WTC11 (cell line): Measurements from ENCODE around the gene VAV2. TPM values are rescaled to one million over a fixed set of nuclear protein-coding genes. Genes with fewer than 3 reads are reported as not detected.
A peak's percentile ranks its signal among the peaks of the same experiment; 100 is the strongest.

ENCODE experiments used
- ATAC-seq: fragments of 200-7000 bp; cut with Tn5 transposase; 2 replicates; pipeline ENCODE4 v1.10.0; 2021; ENCODE audit warnings: mild to moderate bottlenecking, moderate library complexity
- CTCF ChIA-PET: fragments of 300-600 bp; sonication (Branson Sonifier 250); formaldehyde crosslinking; loops from one replicate; lab custom pipeline; 2021; ENCODE audit warnings: antibody characterized with exemption; lab: Charles Lee
- POLR2A ChIA-PET: fragments of 350-600 bp; sonication (Branson Sonifier 250); formaldehyde crosslinking; loops from one replicate; lab custom pipeline; 2021; ENCODE audit warnings: antibody characterized with exemption; lab: Charles Lee
- DNase-seq: peaks from one replicate; pipeline ENCODE4 v3.0.0; 2021; ENCODE audit warnings: low spot score
- H3K27ac Mint-ChIP-seq: 2 replicates; pipeline ENCODE4 v1.8.0; 2021; ENCODE audit warnings: mixed read lengths
- H3K27me3 Mint-ChIP-seq: 2 replicates; pipeline ENCODE4 v1.8.0; 2021; ENCODE audit warnings: low read depth, mild to moderate bottlenecking, moderate library complexity, mixed read lengths
- H3K36me3 Mint-ChIP-seq: 2 replicates; pipeline ENCODE4 v1.8.0; 2021; ENCODE audit warnings: mixed read lengths
- H3K4me1 Mint-ChIP-seq: 2 replicates; pipeline ENCODE4 v1.8.0; 2022; ENCODE audit warnings: mixed read lengths
- H3K4me3 Mint-ChIP-seq: 2 replicates; pipeline ENCODE4 v1.8.0; 2021; ENCODE audit warnings: mild to moderate bottlenecking, moderate library complexity, mixed read lengths
- H3K9me3 Mint-ChIP-seq: 2 replicates; pipeline ENCODE4 v1.8.0; 2021; ENCODE audit warnings: mixed read lengths
- CREB1 ChIP-seq: sonication (generic); formaldehyde crosslinking; IDR thresholded peaks from 2 replicates; pipeline ENCODE4 v1.8.0; 2023; ENCODE audit warnings: mild to moderate bottlenecking, missing genetic modification reagents
- ESRRA ChIP-seq: sonication (generic); formaldehyde crosslinking; IDR thresholded peaks from 2 replicates; pipeline ENCODE4 v1.8.1; 2022; ENCODE audit warnings: mild to moderate bottlenecking, missing genetic modification reagents, borderline replicate concordance
- FOXK1 ChIP-seq: sonication (generic); formaldehyde crosslinking; IDR thresholded peaks from 2 replicates; pipeline ENCODE4 v1.8.0; 2022; ENCODE audit warnings: mild to moderate bottlenecking, moderate library complexity, missing genetic modification reagents
- FOXP1 ChIP-seq: sonication (generic); formaldehyde crosslinking; IDR thresholded peaks from 2 replicates; pipeline ENCODE4 v1.8.0; 2022; ENCODE audit warnings: missing genetic modification reagents, mild to moderate bottlenecking, moderate library complexity, borderline replicate concordance
- GABPB1 ChIP-seq: sonication (generic); formaldehyde crosslinking; IDR thresholded peaks from 2 replicates; pipeline ENCODE4 v1.8.1; 2023; ENCODE audit warnings: mild to moderate bottlenecking, missing genetic modification reagents
- GTF2I ChIP-seq: fragments of 250-450 bp; sonication (Bioruptor Pico); conservative IDR thresholded peaks from 2 replicates; pipeline ENCODE4 v1.4.0; 2021; ENCODE audit warnings: mild to moderate bottlenecking
- NFE2L1 ChIP-seq: sonication (generic); formaldehyde crosslinking; IDR thresholded peaks from 2 replicates; pipeline ENCODE4 v1.8.1; 2023; ENCODE audit warnings: missing genetic modification reagents
- NR2C2 ChIP-seq: sonication (generic); formaldehyde crosslinking; IDR thresholded peaks from 2 replicates; pipeline ENCODE4 v1.8.0; 2022; ENCODE audit warnings: mild to moderate bottlenecking, missing genetic modification reagents
- NR3C1 ChIP-seq: sonication (generic); formaldehyde crosslinking; conservative IDR thresholded peaks from 2 replicates; pipeline ENCODE4 v1.8.1; 2023; ENCODE audit warnings: low read depth, mild to moderate bottlenecking, missing genetic modification reagents
- PRRX2 ChIP-seq: fragments of 250-450 bp; sonication (Bioruptor Pico); IDR thresholded peaks from 2 replicates; pipeline ENCODE4 v1.8.0; 2021; ENCODE audit warnings: mild to moderate bottlenecking
- SMAD4 ChIP-seq: sonication (generic); formaldehyde crosslinking; IDR thresholded peaks from 2 replicates; pipeline ENCODE4 v1.8.0; 2022; ENCODE audit warnings: mild to moderate bottlenecking, missing genetic modification reagents
- SP1 ChIP-seq: sonication (generic); formaldehyde crosslinking; conservative IDR thresholded peaks from 2 replicates; pipeline ENCODE4 v1.8.1; 2022; ENCODE audit warnings: missing genetic modification reagents
- TEAD1 ChIP-seq: sonication (generic); formaldehyde crosslinking; IDR thresholded peaks from 2 replicates; pipeline ENCODE4 v1.8.0; 2022; ENCODE audit warnings: mild to moderate bottlenecking, missing genetic modification reagents
- TEAD4 ChIP-seq: sonication (generic); formaldehyde crosslinking; IDR thresholded peaks from 2 replicates; pipeline ENCODE4 v1.8.0; 2022; ENCODE audit warnings: mild to moderate bottlenecking, missing genetic modification reagents
- ZNF317 ChIP-seq: sonication (generic); formaldehyde crosslinking; IDR thresholded peaks from 2 replicates; pipeline ENCODE4 v1.8.1; 2023; ENCODE audit warnings: low read depth, mild to moderate bottlenecking, moderate library complexity, missing genetic modification reagents, borderline replicate concordance
- ZNF423 ChIP-seq: fragments of 250-450 bp; sonication (Bioruptor Pico); IDR thresholded peaks from 2 replicates; pipeline ENCODE4 v2.1.2; 2022; ENCODE audit warnings: mild to moderate bottlenecking, moderate library complexity
- total RNA-seq: library from RNA; stranded (reverse); gene quantifications from 3 replicates; pipeline ENCODE4 v1.2.3, GENCODE V29; 2021
- TF ChIP-seq, protein P1 (sequence below): sonication (generic); formaldehyde crosslinking; IDR thresholded peaks from 2 replicates; pipeline ENCODE4 v1.8.0; 2022; ENCODE audit warnings: mild to moderate bottlenecking, missing genetic modification reagents
- TF ChIP-seq, protein P2 (sequence below): sonication (generic); formaldehyde crosslinking; IDR thresholded peaks from 2 replicates; pipeline ENCODE4 v1.8.1; 2023; ENCODE audit warnings: mild to moderate bottlenecking, missing genetic modification reagents
- TF ChIP-seq, protein P3 (sequence below): sonication (generic); formaldehyde crosslinking; IDR thresholded peaks from 2 replicates; pipeline ENCODE4 v1.8.0; 2022; ENCODE audit warnings: mild to moderate bottlenecking, missing genetic modification reagents
- TF ChIP-seq, protein P4 (sequence below): sonication (generic); formaldehyde crosslinking; IDR thresholded peaks from 2 replicates; pipeline ENCODE4 v1.8.1; 2023; ENCODE audit warnings: mild to moderate bottlenecking, missing genetic modification reagents, borderline replicate concordance
- TF ChIP-seq, protein P5 (sequence below): sonication (generic); formaldehyde crosslinking; IDR thresholded peaks from 2 replicates; pipeline ENCODE4 v1.8.1; 2023; ENCODE audit warnings: mild to moderate bottlenecking, missing genetic modification reagents, moderate library complexity

The VAV2 gene
- total RNA-seq, 1 experiment from 2014 or later: 39.7 TPM

DNA sequence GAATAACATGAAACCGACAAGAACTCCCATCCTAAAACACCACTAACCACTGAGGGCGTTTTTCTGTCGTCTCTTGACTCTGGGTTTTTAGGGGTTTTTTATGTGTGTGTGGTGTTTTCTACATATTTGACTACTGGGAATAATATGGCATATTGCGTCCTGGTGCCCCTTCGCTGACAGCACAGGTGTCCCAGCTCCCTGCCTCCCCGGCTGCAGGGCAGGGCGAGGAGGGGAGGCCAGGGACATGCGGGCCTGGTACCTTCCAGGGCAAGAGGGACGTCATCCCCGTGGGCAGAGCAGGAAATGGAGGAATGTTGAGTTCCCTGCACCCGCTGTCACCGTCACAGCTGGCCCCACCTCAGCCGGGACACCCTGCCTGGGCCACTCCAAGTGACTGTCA is 34.8 kb downstream of the VAV2 start:
- no peaks in the 10 kb centered on the region for H3K36me3 Mint-ChIP-seq
- DNase-seq: no peak
- H3K27ac Mint-ChIP-seq: peak overlapping the region; percentile 84
- TF ChIP-seq, protein P1, sequence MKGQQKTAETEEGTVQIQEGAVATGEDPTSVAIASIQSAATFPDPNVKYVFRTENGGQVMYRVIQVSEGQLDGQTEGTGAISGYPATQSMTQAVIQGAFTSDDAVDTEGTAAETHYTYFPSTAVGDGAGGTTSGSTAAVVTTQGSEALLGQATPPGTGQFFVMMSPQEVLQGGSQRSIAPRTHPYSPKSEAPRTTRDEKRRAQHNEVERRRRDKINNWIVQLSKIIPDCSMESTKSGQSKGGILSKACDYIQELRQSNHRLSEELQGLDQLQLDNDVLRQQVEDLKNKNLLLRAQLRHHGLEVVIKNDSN (CRISPR knock-in tag): no peak
- no peak for TF ChIP-seq ZNF317
- no peak for TF ChIP-seq TEAD4 (CRISPR knock-in tag)
- no peak for TF ChIP-seq GTF2I
- TF ChIP-seq NFE2L1: no peak
- TF ChIP-seq, protein P2, sequence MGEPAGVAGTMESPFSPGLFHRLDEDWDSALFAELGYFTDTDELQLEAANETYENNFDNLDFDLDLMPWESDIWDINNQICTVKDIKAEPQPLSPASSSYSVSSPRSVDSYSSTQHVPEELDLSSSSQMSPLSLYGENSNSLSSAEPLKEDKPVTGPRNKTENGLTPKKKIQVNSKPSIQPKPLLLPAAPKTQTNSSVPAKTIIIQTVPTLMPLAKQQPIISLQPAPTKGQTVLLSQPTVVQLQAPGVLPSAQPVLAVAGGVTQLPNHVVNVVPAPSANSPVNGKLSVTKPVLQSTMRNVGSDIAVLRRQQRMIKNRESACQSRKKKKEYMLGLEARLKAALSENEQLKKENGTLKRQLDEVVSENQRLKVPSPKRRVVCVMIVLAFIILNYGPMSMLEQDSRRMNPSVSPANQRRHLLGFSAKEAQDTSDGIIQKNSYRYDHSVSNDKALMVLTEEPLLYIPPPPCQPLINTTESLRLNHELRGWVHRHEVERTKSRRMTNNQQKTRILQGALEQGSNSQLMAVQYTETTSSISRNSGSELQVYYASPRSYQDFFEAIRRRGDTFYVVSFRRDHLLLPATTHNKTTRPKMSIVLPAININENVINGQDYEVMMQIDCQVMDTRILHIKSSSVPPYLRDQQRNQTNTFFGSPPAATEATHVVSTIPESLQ: no peak
- no peak for TF ChIP-seq PRRX2
- no peak for TF ChIP-seq NR3C1 (CRISPR knock-in tag)
- TF ChIP-seq FOXP1 (CRISPR knock-in tag): no peak
- TF ChIP-seq GABPB1: no peak
- H3K4me3 Mint-ChIP-seq: no peak overlapping the region
- CTCF ChIA-PET: interaction anchor here (0.6 to 1.8 kb wide), 3 partner anchors 11 to 228 kb away, joined by 3 to 4 read pairs (median 3); no protein-coding TSS in a partner anchor
- POLR2A ChIA-PET: interaction anchor here (0.6 kb wide), 1 partner anchor 144 kb away, joined by 3 read pairs; no protein-coding TSS in a partner anchor
- H3K4me1 Mint-ChIP-seq: peaks cover 62% of the 10 kb centered on the region
- H3K9me3 Mint-ChIP-seq: no peaks in the 10 kb centered on the region
- H3K27me3 Mint-ChIP-seq: no peaks in the 10 kb centered on the region
- no peak for ATAC-seq

DNA sequence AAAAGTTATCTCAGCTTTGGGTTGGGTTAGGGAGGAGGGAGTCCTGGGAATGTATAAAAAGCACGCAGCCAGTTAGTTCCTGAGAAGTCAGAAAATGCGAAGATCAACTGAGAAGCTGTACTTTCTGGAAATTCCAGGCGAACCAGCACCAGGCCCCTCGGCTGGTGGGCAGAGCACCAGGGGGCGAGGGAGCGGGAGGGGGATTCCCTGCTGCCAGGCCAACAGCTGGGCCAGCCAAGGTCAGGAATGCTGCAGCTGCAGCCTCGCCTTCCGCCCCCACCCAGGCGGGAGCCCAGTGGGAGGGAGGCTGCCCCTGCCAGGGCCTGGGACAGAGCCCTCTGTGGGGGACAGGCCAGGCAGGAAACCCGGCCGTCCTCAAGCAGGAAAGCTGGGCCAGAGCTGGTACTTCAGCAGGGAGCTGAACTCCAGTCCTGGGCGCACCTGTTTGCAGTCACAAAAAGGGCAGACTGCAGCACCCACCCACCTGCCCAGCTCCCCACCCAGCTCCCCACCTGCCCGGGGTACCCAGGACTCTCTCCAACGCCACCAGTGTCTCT is 35.5 kb downstream of the VAV2 start:
- Mint-ChIP-seq H3K4me3 (peak overlapping the region; percentile 51), H3K36me3 (no peaks in the 10 kb centered on the region), H3K9me3 (no peaks in the 10 kb centered on the region), H3K27me3 (no peaks in the 10 kb centered on the region), H3K27ac (peak overlapping the region; percentile 97), H3K4me1 (peaks cover 62% of the 10 kb centered on the region)
- DNase-seq (peak; percentile 36), ATAC-seq (peak; percentile 12; the same call in 1 of the 2 replicates)
- POLR2A ChIA-PET: interaction anchor here (1.1 kb wide), 1 partner anchor 35 kb away, joined by 3 read pairs; no protein-coding TSS in a partner anchor
- CTCF ChIA-PET: interaction anchor here (0.6 to 2.2 kb wide), 12 partner anchors 10 to 229 kb away, joined by 3 to 28 read pairs (median 5); partner anchors contain the start of gene BRD3OS
- TF ChIP-seq ESRRA (0 out of 2 replicates have a peak, but pooled peaks have one; percentile 35), SP1 (CRISPR knock-in tag) (0 out of 2 replicates have a peak, but pooled peaks have one; percentile 22), TEAD1 (CRISPR knock-in tag) (peak; percentile 61; the same call in 1 of the 2 replicates), SMAD4 (no peak), NR2C2 (CRISPR knock-in tag) (no peak), ZNF423 (CRISPR knock-in tag) (peak; percentile 98), FOXP1 (CRISPR knock-in tag) (0 out of 2 replicates have a peak, but pooled peaks have one; percentile 20), FOXK1 (CRISPR knock-in tag) (0 out of 2 replicates have a peak, but pooled peaks have one; percentile 13), PRRX2 (no peak), CREB1 (CRISPR knock-in tag) (no peak)
- TF ChIP-seq, protein P3, sequence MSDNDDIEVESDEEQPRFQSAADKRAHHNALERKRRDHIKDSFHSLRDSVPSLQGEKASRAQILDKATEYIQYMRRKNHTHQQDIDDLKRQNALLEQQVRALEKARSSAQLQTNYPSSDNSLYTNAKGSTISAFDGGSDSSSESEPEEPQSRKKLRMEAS (CRISPR knock-in tag): 0 out of 2 replicates have a peak, but pooled peaks have one; percentile 26
- TF ChIP-seq, protein P4, sequence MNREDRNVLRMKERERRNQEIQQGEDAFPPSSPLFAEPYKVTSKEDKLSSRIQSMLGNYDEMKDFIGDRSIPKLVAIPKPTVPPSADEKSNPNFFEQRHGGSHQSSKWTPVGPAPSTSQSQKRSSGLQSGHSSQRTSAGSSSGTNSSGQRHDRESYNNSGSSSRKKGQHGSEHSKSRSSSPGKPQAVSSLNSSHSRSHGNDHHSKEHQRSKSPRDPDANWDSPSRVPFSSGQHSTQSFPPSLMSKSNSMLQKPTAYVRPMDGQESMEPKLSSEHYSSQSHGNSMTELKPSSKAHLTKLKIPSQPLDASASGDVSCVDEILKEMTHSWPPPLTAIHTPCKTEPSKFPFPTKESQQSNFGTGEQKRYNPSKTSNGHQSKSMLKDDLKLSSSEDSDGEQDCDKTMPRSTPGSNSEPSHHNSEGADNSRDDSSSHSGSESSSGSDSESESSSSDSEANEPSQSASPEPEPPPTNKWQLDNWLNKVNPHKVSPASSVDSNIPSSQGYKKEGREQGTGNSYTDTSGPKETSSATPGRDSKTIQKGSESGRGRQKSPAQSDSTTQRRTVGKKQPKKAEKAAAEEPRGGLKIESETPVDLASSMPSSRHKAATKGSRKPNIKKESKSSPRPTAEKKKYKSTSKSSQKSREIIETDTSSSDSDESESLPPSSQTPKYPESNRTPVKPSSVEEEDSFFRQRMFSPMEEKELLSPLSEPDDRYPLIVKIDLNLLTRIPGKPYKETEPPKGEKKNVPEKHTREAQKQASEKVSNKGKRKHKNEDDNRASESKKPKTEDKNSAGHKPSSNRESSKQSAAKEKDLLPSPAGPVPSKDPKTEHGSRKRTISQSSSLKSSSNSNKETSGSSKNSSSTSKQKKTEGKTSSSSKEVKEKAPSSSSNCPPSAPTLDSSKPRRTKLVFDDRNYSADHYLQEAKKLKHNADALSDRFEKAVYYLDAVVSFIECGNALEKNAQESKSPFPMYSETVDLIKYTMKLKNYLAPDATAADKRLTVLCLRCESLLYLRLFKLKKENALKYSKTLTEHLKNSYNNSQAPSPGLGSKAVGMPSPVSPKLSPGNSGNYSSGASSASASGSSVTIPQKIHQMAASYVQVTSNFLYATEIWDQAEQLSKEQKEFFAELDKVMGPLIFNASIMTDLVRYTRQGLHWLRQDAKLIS (CRISPR knock-in tag): no peak
- TF ChIP-seq, protein P5, sequence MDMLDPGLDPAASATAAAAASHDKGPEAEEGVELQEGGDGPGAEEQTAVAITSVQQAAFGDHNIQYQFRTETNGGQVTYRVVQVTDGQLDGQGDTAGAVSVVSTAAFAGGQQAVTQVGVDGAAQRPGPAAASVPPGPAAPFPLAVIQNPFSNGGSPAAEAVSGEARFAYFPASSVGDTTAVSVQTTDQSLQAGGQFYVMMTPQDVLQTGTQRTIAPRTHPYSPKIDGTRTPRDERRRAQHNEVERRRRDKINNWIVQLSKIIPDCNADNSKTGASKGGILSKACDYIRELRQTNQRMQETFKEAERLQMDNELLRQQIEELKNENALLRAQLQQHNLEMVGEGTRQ (CRISPR knock-in tag): 0 out of 2 replicates have a peak, but pooled peaks have one; percentile 7
